ENCODE measurements around the gene GCDH.
"Not testable (repeated sequence)": the region's sequence is repeated elsewhere in the genome, so short reads cannot be mapped to it uniquely, and the experiment has no call there.

GCDH gene

GRCh38 chr19:12899891-12900518 lies 9.0 kb downstream of the GCDH start:
- no peak for DNase-seq (ENCODE audit: low read depth in 2 of 2, low spot score in 1 of 2)

GRCh38 chr19:12907166-12907565 lies 16.2 kb downstream of the GCDH start:
- DNase-seq (ENCODE audit: low read depth in 2 of 2, low spot score in 1 of 2) = no peak

GRCh38 chr19:12912571-12912970 lies 21.6 kb downstream of the GCDH start:
- no peak for DNase-seq (ENCODE audit: low read depth in 2 of 2, low spot score in 1 of 2)

GRCh38 chr19:12913011-12913561 lies 22.1 kb downstream of the GCDH start:
- DNase-seq (ENCODE audit: low read depth in 2 of 2, low spot score in 1 of 2) = no peak

- peak in 1 of 2 donors; percentile 20 for DNase-seq (ENCODE audit: low read depth in 2 of 2, low spot score in 1 of 2)
Observed at GRCh38 chr19:12913851-12914690, 23.1 kb downstream of the GCDH start.

- not testable (repeated sequence) for DNase-seq (ENCODE audit: low read depth in 2 of 2, low spot score in 1 of 2)
Observed at GRCh38 chr19:12915860-12916259, 24.9 kb downstream of the GCDH start.

GRCh38 chr19:12918253-12918652 lies 27.3 kb downstream of the GCDH start:
- no peak for DNase-seq (ENCODE audit: low read depth in 2 of 2, low spot score in 1 of 2)

- no peak for DNase-seq (ENCODE audit: low read depth in 2 of 2, low spot score in 1 of 2)
Observed at GRCh38 chr19:12921047-12921446, 30.1 kb downstream of the GCDH start.

GRCh38 chr19:12922959-12923358 lies 32.0 kb downstream of the GCDH start:
- DNase-seq (ENCODE audit: low read depth in 2 of 2, low spot score in 1 of 2) = no peak

- no peak for DNase-seq (ENCODE audit: low read depth in 2 of 2, low spot score in 1 of 2)
Observed at GRCh38 chr19:12924621-12925310, 33.8 kb downstream of the GCDH start.

- no peak for DNase-seq (ENCODE audit: low read depth in 2 of 2, low spot score in 1 of 2)
Observed at GRCh38 chr19:12930002-12930645, 39.2 kb downstream of the GCDH start.

GRCh38 chr19:12932392-12933286 lies 41.7 kb downstream of the GCDH start:
- no peak for DNase-seq (ENCODE audit: low read depth in 2 of 2, low spot score in 1 of 2)

- peak; percentile 62 to 80 for DNase-seq (ENCODE audit: low read depth in 2 of 2, low spot score in 1 of 2)
Observed at GRCh38 chr19:12933287-12934072, 42.5 kb downstream of the GCDH start, which contains the start of gene FARSA. Gene FARSA, minus strand, starts transcription at chr19:12933711. Its CDS starts 15 bp downstream, at chr19:12933696.

- DNase-seq (ENCODE audit: low read depth in 2 of 2, low spot score in 1 of 2) = no peak
Observed at GRCh38 chr19:12935071-12935470, 44.1 kb downstream of the GCDH start.

- no peak for DNase-seq (ENCODE audit: low read depth in 2 of 2, low spot score in 1 of 2)
Observed at GRCh38 chr19:12936582-12936981, 45.6 kb downstream of the GCDH start.

GRCh38 chr19:12937093-12937926 lies 46.4 kb downstream of the GCDH start:
- no peak for DNase-seq (ENCODE audit: low read depth in 2 of 2, low spot score in 1 of 2)

GRCh38 chr19:12937927-12938778 lies 47.2 kb downstream of the GCDH start, which contains the start of gene CALR:
Gene CALR, plus strand, starts transcription at chr19:12938609. Its CDS starts 71 bp downstream, at chr19:12938680.
- peak; percentile 96 to 97 for DNase-seq (ENCODE audit: low read depth in 2 of 2, low spot score in 1 of 2)
